Measurements from ENCODE around the gene RNASET2. TPM values are rescaled to one million over a fixed set of nuclear protein-coding genes. Genes with fewer than 3 reads are reported as not detected.

RNASET2 gene
- polyA plus RNA-seq, 1 donor (not counting 4 experiments of a cell fraction or from before 2014, with no cell fraction given) = 21.5 TPM

GRCh38 chr6:166988674-166989201 is 32.4 kb upstream of the RNASET2 start:
- no peaks in the 10 kb centered on the region for H3K36me3 ChIP-seq (ENCODE audit: control insufficient read depth in 2 of 2, extremely low read depth in 1 of 2, insufficient read depth in 2 of 2, low read length in 2 of 2)
- FAIRE-seq = no peak
- no peak overlapping the region for H3K27ac ChIP-seq (ENCODE audit: control insufficient read depth, insufficient read depth, low read length)
- no peaks in the 10 kb centered on the region for H3K9me1 ChIP-seq (ENCODE audit: control insufficient read depth, extremely low read depth, insufficient read depth, low read length)
- no peaks in the 10 kb centered on the region for H3K9me3 ChIP-seq (ENCODE audit: control insufficient read depth, low read depth, low read length)
- H3K4me2 ChIP-seq (ENCODE audit: control insufficient read depth, extremely low read depth, insufficient read depth, low read depth, low read length) = no peak overlapping the region
- no peak overlapping the region for H3K9ac ChIP-seq (ENCODE audit: control insufficient read depth, extremely low read depth, insufficient read depth, low read length)
- no peak overlapping the region for H2AFZ ChIP-seq (ENCODE audit: control insufficient read depth, low read length)
- TF ChIP-seq CTCF (optimal IDR thresholded peaks at IDR 0.05 in 1 of 3, IDR thresholded peaks at IDR 0.05 in 1 of 3, conservative IDR thresholded peaks at IDR 0.05 in 1 of 3; ENCODE audit: extremely low read depth in 1 of 3, insufficient read depth in 2 of 3, low read length in 3 of 3) = no peak
- no peak for TF ChIP-seq EZH2 (IDR thresholded peaks at IDR 0.05; ENCODE audit: low read length)
- H4K20me1 ChIP-seq (ENCODE audit: control insufficient read depth, extremely low read depth, insufficient read depth, low read length) = no peaks in the 10 kb centered on the region
- no peak for DNase-seq (ENCODE audit: low read depth, low spot score)
- dilution Hi-C loops (cut with MboI; ENCODE audit: extremely low pct_ligation_motif_present, low sequenced_read_pairs) = no loop called here
- H3K27me3 ChIP-seq (ENCODE audit: control insufficient read depth, extremely low read depth, insufficient read depth, low read length) = no peaks in the 10 kb centered on the region
- no peak overlapping the region for H3K4me3 ChIP-seq (ENCODE audit: control insufficient read depth in 2 of 3, extremely low read depth in 1 of 3, insufficient read depth in 2 of 3, low read depth in 1 of 3, low read length in 3 of 3)
- H3K4me1 ChIP-seq (ENCODE audit: control insufficient read depth, extremely low read depth, insufficient read depth, low read length) = peaks cover 7% of the 10 kb centered on the region
- peaks cover 7% of the 10 kb centered on the region for H3K79me2 ChIP-seq (ENCODE audit: control insufficient read depth, insufficient read depth, low read length)

DNA sequence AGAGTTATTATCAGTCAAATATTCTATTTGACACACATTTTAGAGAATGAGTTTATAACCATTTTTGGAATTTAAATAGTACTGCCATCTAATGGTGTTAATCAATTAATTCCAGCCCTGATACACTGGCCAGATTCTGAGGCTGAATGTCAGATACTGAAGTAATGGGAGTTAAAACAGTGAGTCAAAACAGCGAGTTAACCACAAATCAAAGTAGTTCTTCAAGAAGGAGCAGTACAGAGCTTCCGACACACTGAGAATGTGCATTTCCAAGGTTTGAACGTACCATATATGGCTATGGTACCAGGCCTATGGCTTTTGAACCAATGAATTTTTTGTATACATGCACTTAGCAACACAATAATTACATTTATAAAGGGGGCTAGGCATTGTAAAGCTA is 31.6 kb upstream of the RNASET2 start:
- dilution Hi-C loops (cut with MboI; ENCODE audit: extremely low pct_ligation_motif_present, low sequenced_read_pairs) = no loop called here
- Histone ChIP-seq H3K4me1 (ENCODE audit: control insufficient read depth, extremely low read depth, insufficient read depth, low read length) (peaks cover 7% of the 10 kb centered on the region), H2AFZ (ENCODE audit: control insufficient read depth, low read length) (no peak overlapping the region), H3K36me3 (ENCODE audit: control insufficient read depth in 2 of 2, extremely low read depth in 1 of 2, insufficient read depth in 2 of 2, low read length in 2 of 2) (peaks cover 0 to 1% of the 10 kb centered on the region in 2 experiments), H3K27ac (ENCODE audit: control insufficient read depth, insufficient read depth, low read length) (no peak overlapping the region), H3K27me3 (ENCODE audit: control insufficient read depth, extremely low read depth, insufficient read depth, low read length) (no peaks in the 10 kb centered on the region), H3K4me3 (ENCODE audit: control insufficient read depth in 2 of 3, extremely low read depth in 1 of 3, insufficient read depth in 2 of 3, low read depth in 1 of 3, low read length in 3 of 3) (no peak overlapping the region), H3K9me1 (ENCODE audit: control insufficient read depth, extremely low read depth, insufficient read depth, low read length) (no peaks in the 10 kb centered on the region), H3K9me3 (ENCODE audit: control insufficient read depth, low read depth, low read length) (no peaks in the 10 kb centered on the region), H4K20me1 (ENCODE audit: control insufficient read depth, extremely low read depth, insufficient read depth, low read length) (no peaks in the 10 kb centered on the region), H3K79me2 (ENCODE audit: control insufficient read depth, insufficient read depth, low read length) (peaks cover 7% of the 10 kb centered on the region), H3K9ac (ENCODE audit: control insufficient read depth, extremely low read depth, insufficient read depth, low read length) (no peak overlapping the region), H3K4me2 (ENCODE audit: control insufficient read depth, extremely low read depth, insufficient read depth, low read depth, low read length) (no peak overlapping the region)
- FAIRE-seq (no peak), DNase-seq (ENCODE audit: low read depth, low spot score) (no peak)
- TF ChIP-seq EZH2 (IDR thresholded peaks at IDR 0.05; ENCODE audit: low read length) (no peak), CTCF (optimal IDR thresholded peaks at IDR 0.05 in 1 of 3, IDR thresholded peaks at IDR 0.05 in 1 of 3, conservative IDR thresholded peaks at IDR 0.05 in 1 of 3; ENCODE audit: extremely low read depth in 1 of 3, insufficient read depth in 2 of 3, low read length in 3 of 3) (no peak)

All from keratinocyte (primary cell).